Activated naive CD4-positive, alpha-beta T cell treated with anti-CD3 and anti-CD28 coated beads, Interleukin-2, amount 50 U/mL, for 72 hours (primary cell): ENCODE measurements around the gene WHRN. TPM values are rescaled to one million over a fixed set of nuclear protein-coding genes. Genes with fewer than 3 reads are reported as not detected.

Experiments
- total RNA-seq, 2 donors: library from RNA; stranded (reverse); gene quantifications; one replicate each; pipeline ENCODE4 v1.2.3, GENCODE V29; 2022

Gene WHRN
- total RNA-seq, 2 donors from 2014 or later: 4.7 to 5.2 TPM

Other genes starting within 250 kb of the WHRN start
- gene ORM1, start 182.4 kb downstream of the WHRN start, total RNA-seq: not detected
- not detected for gene ORM2, start 175.6 kb downstream of the WHRN start, total RNA-seq
- 100 to 1,000 TPM; 165 to 174 TPM for gene AKNA, start 117.5 kb downstream of the WHRN start, total RNA-seq
- gene ATP6V1G1, start 82.3 kb upstream of the WHRN start, total RNA-seq: 10 to 100 TPM; 37.4 to 37.8 TPM
- gene TMEM268, start 105.8 kb upstream of the WHRN start, total RNA-seq: 10 to 100 TPM; 20.4 to 31.4 TPM
- not detected for gene TEX53, start 152.3 kb upstream of the WHRN start, total RNA-seq
- not detected for gene TEX48, start 176.7 kb upstream of the WHRN start, total RNA-seq